Heart left ventricle (tissue), 16 donors: ENCODE measurements around the gene PHB1. TPM values are rescaled to one million over a fixed set of nuclear protein-coding genes. Genes with fewer than 3 reads are reported as not detected.

Experiments
- ATAC-seq, 4 donors: fragments of 200-7000 bp; cut with Tn5 transposase; one replicate each; pipeline ENCODE4 v1.9.1; 2020 to 2022; ENCODE audit warnings: moderate library complexity in 4 of 4, mild to moderate bottlenecking in 3 of 4, moderate number of reproducible peaks in 1 of 4
- DNase-seq, 5 donors: peaks; one replicate each; pipeline ENCODE4 v3.0.0-alpha.2; 2020
- H3K27ac ChIP-seq, 12 donors: fragments of 200-600 bp; sonication (generic) in 4 of 12; one replicate each; pipeline versions ENCODE4 v1.5.0 to v1.8.0; 2016 to 2022; ENCODE audit warnings: mild to moderate bottlenecking in 2 of 12
- H3K27me3 ChIP-seq, 9 donors: fragments of 200-600 bp; sonication (generic) in 2 of 9; one replicate each; pipeline versions ENCODE4 v1.5.1 to v1.8.0; 2016 to 2022; ENCODE audit warnings: mild to moderate bottlenecking in 3 of 9
- H3K36me3 ChIP-seq, 9 donors: fragments of 200-600 bp; sonication (generic) in 2 of 9; one replicate each; pipeline versions ENCODE4 v1.5.0 to v1.8.0; 2018 to 2022; ENCODE audit warnings: mild to moderate bottlenecking in 2 of 9
- H3K4me1 ChIP-seq, 12 donors: fragments of 200-600 bp; sonication (generic) in 4 of 12; one replicate each; pipeline versions ENCODE4 v1.5.0 to v1.8.0; 2016 to 2022; ENCODE audit warnings: mild to moderate bottlenecking in 3 of 12
- H3K4me3 ChIP-seq, 12 donors: fragments of 200-600 bp; sonication (generic) in 4 of 12; one replicate each; pipeline versions ENCODE4 v1.5.0 to v1.8.0; 2017 to 2022; ENCODE audit warnings: mild to moderate bottlenecking in 9 of 12, moderate library complexity in 4 of 12
- H3K9me3 ChIP-seq, 12 donors: fragments of 200-600 bp; sonication (generic) in 4 of 12; one replicate each; pipeline versions ENCODE4 v1.5.0 to v1.8.0; 2016 to 2022; ENCODE audit warnings: mild to moderate bottlenecking in 1 of 12
- POLR2A ChIP-seq, 2 donors: fragments of 450-650 bp; IDR thresholded peaks; one replicate each; pipeline ENCODE4 v1.6.1; 2017; ENCODE audit warnings: antibody characterized with exemption in 2 of 2, mild to moderate bottlenecking in 2 of 2, moderate library complexity in 2 of 2
- WGBS, 4 donors: extraction: QIAGEN DNeasy Blood & Tissue Kit in 2 of 4; methylation state at CpG; one replicate each; pipeline versions ENCODE4 v1.1.5 to v1.1.7; 2013 to 2018; 5-methylcytosine and 5-hydroxymethylcytosine counted together
- intact Hi-C, 10 donors: fragments of 100-400 bp; cut with DNase I; formaldehyde crosslinking; loops; one replicate each; pipeline versions ENCODE4 v1.11.1 to v1.14.2; 2022
- polyA plus RNA-seq, 2 donors: library from polyadenylated mRNA; stranded (reverse); fragments of 200-250 nt; gene quantifications; one replicate each; pipeline ENCODE4 v1.2.3, GENCODE V29; 2013
- total RNA-seq, 9 donors: library from RNA; depleted of rRNA in 2 of 9; stranded (reverse); fragments of >200 nt in 2 of 9; fragmentation: NEBNext Ultra II Directional in 3 of 9; extraction: Animal tissue kit (Norgen Biotek cat#: 25700) in 3 of 9; gene quantifications; one replicate each; pipeline versions ENCODE4 v1.1.0 to v1.2.4, GENCODE V29; 2016 to 2023
- TF ChIP-seq, protein P1 (sequence below), 12 donors: fragments of 200-600 bp; sonication (generic) in 4 of 12; IDR thresholded peaks; one replicate each; pipeline versions ENCODE4 v1.5.0 to v1.8.0; 2018 to 2022; ENCODE audit warnings: antibody characterized with exemption in 12 of 12, mild to moderate bottlenecking in 5 of 12
- donor health status: ischemic (EF 13 %, LVEDD 7.1; RV severe dilation, severe dysfunction).
- donor health status: healthy with polysubstance abuse.
- donor health status: DM: no; HTN: yes; CAD: no.
- donor health status: DM: no; HTN: no; CAD: no.
- donor health status: ischemic (EF 25% LVEDD 6.9; RV normal size, moderate dysfunction).
- donor health status: ischemic (EF 25% LVEDD 5.7; RV mildly dilated, moderate dysfunction).
- donor health status: healthy.
- donor health status: DM: yes; HTN: yes; CAD: no.
- donor health status: ischemic (EF 35%, LVEDD 5.7; RV mildly dilated, moderate dysfunction).
- donor health status: nonischemic (EF 11% LVEDD 7.7; RV severe dilation, severe dysfunction).
- donor health status: DM: yes; HTN: yes; CAD: no.
- donor health status: PGD.
- donor health status: ischemic (EF 29% LVEDD 5.4; RV normal size, mild dysfunction).
- donor health status: nonischemic (EF 23%, LVEDD 6.1; RV moderate dilation, normal function).

The PHB1 gene
- total and polyA plus RNA-seq, 11 donors: 125 to 328 (median 211) TPM

DNA sequence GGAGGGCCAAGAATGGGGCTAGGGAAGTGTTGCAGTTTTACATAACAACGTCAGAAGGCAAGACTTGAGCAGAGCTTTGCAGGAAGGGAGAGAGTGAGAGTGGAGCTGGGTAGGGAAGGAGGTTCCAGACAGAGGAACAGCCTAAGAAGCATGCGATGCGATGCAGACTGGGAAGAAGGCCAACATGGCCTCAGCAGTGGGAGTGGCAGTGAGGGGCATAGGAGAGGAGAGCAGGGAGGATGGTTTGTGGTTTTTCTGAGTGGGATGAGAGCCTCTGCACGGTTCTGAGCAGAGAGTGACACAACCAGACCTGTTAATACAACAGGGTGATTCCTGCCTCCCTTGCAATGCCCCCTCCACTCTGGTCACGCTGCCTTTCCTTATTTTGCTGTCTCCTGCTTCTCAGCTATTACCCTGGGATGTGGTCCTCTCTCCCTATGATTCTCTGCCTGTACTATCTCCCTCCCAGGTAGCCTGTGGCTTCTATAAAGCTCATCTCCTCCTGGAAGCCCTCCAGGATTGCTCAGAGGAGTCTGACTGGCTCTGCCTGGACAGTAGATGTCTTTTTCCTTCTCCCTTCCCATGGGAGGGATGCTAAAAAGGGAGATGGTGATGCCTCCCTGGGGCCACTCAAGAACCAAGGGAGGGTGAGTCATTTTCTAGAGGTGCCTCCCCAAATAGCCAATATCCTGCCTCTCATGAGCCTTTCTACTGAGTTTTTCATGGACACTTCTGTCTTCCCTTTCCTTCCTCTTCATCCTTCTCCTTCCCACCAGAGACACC lies 41.7 kb upstream of the PHB1 start:
- Histone ChIP-seq H3K27ac (no peak overlapping the region), H3K36me3 (no peaks in the 10 kb centered on the region), H3K27me3 (peaks cover 0 to 51% (median 27%) of the 10 kb centered on the region in 9 donors), H3K9me3 (no peaks in the 10 kb centered on the region), H3K4me3 (no peak overlapping the region), H3K4me1 (no peaks in the 10 kb centered on the region)
- DNase-seq: no peak
- intact Hi-C loops: no loop called here
- TF ChIP-seq POLR2A (IDR thresholded peaks at IDR 0.05): no peak
- TF ChIP-seq, protein P1, sequence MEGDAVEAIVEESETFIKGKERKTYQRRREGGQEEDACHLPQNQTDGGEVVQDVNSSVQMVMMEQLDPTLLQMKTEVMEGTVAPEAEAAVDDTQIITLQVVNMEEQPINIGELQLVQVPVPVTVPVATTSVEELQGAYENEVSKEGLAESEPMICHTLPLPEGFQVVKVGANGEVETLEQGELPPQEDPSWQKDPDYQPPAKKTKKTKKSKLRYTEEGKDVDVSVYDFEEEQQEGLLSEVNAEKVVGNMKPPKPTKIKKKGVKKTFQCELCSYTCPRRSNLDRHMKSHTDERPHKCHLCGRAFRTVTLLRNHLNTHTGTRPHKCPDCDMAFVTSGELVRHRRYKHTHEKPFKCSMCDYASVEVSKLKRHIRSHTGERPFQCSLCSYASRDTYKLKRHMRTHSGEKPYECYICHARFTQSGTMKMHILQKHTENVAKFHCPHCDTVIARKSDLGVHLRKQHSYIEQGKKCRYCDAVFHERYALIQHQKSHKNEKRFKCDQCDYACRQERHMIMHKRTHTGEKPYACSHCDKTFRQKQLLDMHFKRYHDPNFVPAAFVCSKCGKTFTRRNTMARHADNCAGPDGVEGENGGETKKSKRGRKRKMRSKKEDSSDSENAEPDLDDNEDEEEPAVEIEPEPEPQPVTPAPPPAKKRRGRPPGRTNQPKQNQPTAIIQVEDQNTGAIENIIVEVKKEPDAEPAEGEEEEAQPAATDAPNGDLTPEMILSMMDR (IDR thresholded peaks at IDR 0.05): no peak
- ATAC-seq: no peak
- 27 to 37% (median 29%) methylated on average over 5 of the region's 5 CpGs for WGBS, 4 donors

DNA sequence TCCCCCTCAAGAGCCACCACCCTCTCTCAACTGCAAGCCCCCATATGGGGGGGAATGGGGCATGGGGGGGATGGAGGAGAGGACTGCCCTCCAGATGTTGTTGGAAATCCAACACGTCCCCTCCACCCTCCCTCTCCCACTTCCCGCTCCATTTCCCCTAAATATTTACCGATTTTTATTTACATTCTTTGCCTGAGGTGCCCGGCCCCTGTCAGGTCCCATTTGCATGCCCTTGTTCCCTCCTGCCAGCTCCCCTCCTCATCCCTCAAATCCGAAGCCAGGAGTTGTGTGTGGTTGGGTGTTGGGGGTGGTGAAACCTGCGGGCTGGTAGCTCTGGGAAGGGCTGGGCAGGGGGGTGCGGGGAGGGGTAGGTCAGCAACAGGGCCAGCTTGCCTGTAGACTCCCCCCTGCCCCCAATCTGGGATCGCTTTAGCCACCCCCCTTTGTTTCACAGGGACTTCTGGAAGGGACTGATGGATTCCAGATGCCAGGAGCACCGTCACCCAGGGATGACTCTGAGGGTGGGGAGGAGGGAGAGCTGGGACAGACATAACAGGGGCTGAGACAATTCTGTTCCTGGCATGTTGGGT lies 40.7 kb upstream of the PHB1 start:
- Histone ChIP-seq H3K9me3 (no peaks in the 10 kb centered on the region), H3K27me3 (peaks cover 0 to 41% (median 18%) of the 10 kb centered on the region in 9 donors)
- WGBS, 4 donors: 57 to 72% (median 61%) methylated on average over 7 to 9 of the region's 9 CpGs

GRCh38 chr17:49454050-49454449 lies 39.4 kb upstream of the PHB1 start:
- peaks cover 0 to 28% (median 18%) of the 10 kb centered on the region in 9 donors for H3K27me3 ChIP-seq
- DNase-seq (no peak), ATAC-seq (peak in 2 of 4 donors; percentile 13 to 43)
- H3K9me3 ChIP-seq: peaks cover 0 to 4% (median 0%) of the 10 kb centered on the region in 12 donors
- no peak overlapping the region for H3K4me3 ChIP-seq
- TF ChIP-seq, protein P1 (IDR thresholded peaks at IDR 0.05): no peak
- no peak for TF ChIP-seq POLR2A (IDR thresholded peaks at IDR 0.05)
- H3K36me3 ChIP-seq: no peaks in the 10 kb centered on the region
- 62 to 67% (median 66%) methylated on average over 2 to 5 of the region's 5 CpGs for WGBS, 4 donors
- H3K27ac ChIP-seq: no peak overlapping the region
- H3K4me1 ChIP-seq: no peaks in the 10 kb centered on the region
- intact Hi-C loops: no loop called here

More for the DNA sequence above, 40.7 kb upstream of the PHB1 start:
- DNase-seq: no peak
- H3K36me3 ChIP-seq: no peaks in the 10 kb centered on the region
- ATAC-seq: no peak
- intact Hi-C loops: no loop called here
- no peak overlapping the region for H3K4me3 ChIP-seq
- TF ChIP-seq, protein P1 (IDR thresholded peaks at IDR 0.05): no peak
- no peak for TF ChIP-seq POLR2A (IDR thresholded peaks at IDR 0.05)
- no peak overlapping the region for H3K27ac ChIP-seq
- no peaks in the 10 kb centered on the region for H3K4me1 ChIP-seq

GRCh38 chr17:49452661-49453060 lies 38.0 kb upstream of the PHB1 start:
- Histone ChIP-seq H3K27me3 (peaks cover 0 to 18% (median 10%) of the 10 kb centered on the region in 9 donors), H3K9me3 (peaks cover 0 to 4% (median 0%) of the 10 kb centered on the region in 12 donors), H3K27ac (no peak overlapping the region), H3K4me3 (no peak overlapping the region), H3K4me1 (peaks cover 0 to 6% (median 0%) of the 10 kb centered on the region in 12 donors), H3K36me3 (no peaks in the 10 kb centered on the region)
- intact Hi-C loops: no loop called here
- TF ChIP-seq POLR2A (IDR thresholded peaks at IDR 0.05): no peak
- TF ChIP-seq, protein P1 (IDR thresholded peaks at IDR 0.05): no peak
- DNase-seq (no peak), ATAC-seq (no peak)
- 84 to 93% (median 87%) methylated on average over 5 of the region's 5 CpGs for WGBS, 4 donors
